ENCODE results near the gene JAM2.
"Not testable (repeated sequence)": the region's sequence is repeated elsewhere in the genome, so short reads cannot be mapped to it uniquely, and the experiment has no call there.

JAM2 gene

GRCh38 chr21:25688275-25689155 lies 49.5 kb downstream of the JAM2 start:
- DNase-seq (ENCODE audit: low read depth) = no peak
- in situ Hi-C loops (cut with HindIII; ENCODE audit: low sequenced_read_pairs) = no loop called here
- TF ChIP-seq CTCF (IDR thresholded peaks at IDR 0.05; ENCODE audit: low read depth, low read length, missing control alignments) = no peak
- H3K4me3 ChIP-seq (ENCODE audit: low read depth, low read length) = no peak overlapping the region

- TF ChIP-seq CTCF (IDR thresholded peaks at IDR 0.05; ENCODE audit: low read depth, low read length, missing control alignments) = no peak
- no peak for DNase-seq (ENCODE audit: low read depth)
- in situ Hi-C loops (cut with HindIII; ENCODE audit: low sequenced_read_pairs) = no loop called here
- H3K4me3 ChIP-seq (ENCODE audit: low read depth, low read length) = no peak overlapping the region
Measured at GRCh38 chr21:25689226-25689625, 50.2 kb downstream of the JAM2 start.

- TF ChIP-seq CTCF (IDR thresholded peaks at IDR 0.05; ENCODE audit: low read depth, low read length, missing control alignments) = no peak
- DNase-seq (ENCODE audit: low read depth) = no peak
- H3K4me3 ChIP-seq (ENCODE audit: low read depth, low read length) = no peak overlapping the region
- in situ Hi-C loops (cut with HindIII; ENCODE audit: low sequenced_read_pairs) = no loop called here
Measured at GRCh38 chr21:25691976-25692375, 52.9 kb downstream of the JAM2 start.

GRCh38 chr21:25695461-25695860 lies 56.4 kb downstream of the JAM2 start:
- H3K4me3 ChIP-seq (ENCODE audit: low read depth, low read length); DNase-seq (ENCODE audit: low read depth); in situ Hi-C loops (cut with HindIII; ENCODE audit: low sequenced_read_pairs): not testable (repeated sequence)

- TF ChIP-seq CTCF (IDR thresholded peaks at IDR 0.05; ENCODE audit: low read depth, low read length, missing control alignments) = no peak
- in situ Hi-C loops (cut with HindIII; ENCODE audit: low sequenced_read_pairs) = no loop called here
- DNase-seq (ENCODE audit: low read depth) = no peak
- H3K4me3 ChIP-seq (ENCODE audit: low read depth, low read length) = no peak overlapping the region
Measured at GRCh38 chr21:25700741-25701140, 61.7 kb downstream of the JAM2 start.

- no peak for DNase-seq (ENCODE audit: low read depth)
- no peak for TF ChIP-seq CTCF (IDR thresholded peaks at IDR 0.05; ENCODE audit: low read depth, low read length, missing control alignments)
- in situ Hi-C loops (cut with HindIII; ENCODE audit: low sequenced_read_pairs) = no loop called here
- no peak overlapping the region for H3K4me3 ChIP-seq (ENCODE audit: low read depth, low read length)
Measured at GRCh38 chr21:25701529-25701928, 62.5 kb downstream of the JAM2 start.

- TF ChIP-seq CTCF (IDR thresholded peaks at IDR 0.05; ENCODE audit: low read depth, low read length, missing control alignments) = peak; percentile 74
- H3K4me3 ChIP-seq (ENCODE audit: low read depth, low read length) = no peak overlapping the region
- in situ Hi-C loops (cut with HindIII; ENCODE audit: low sequenced_read_pairs) = no loop called here
- peak; percentile 26 for DNase-seq (ENCODE audit: low read depth)
Measured at GRCh38 chr21:25708467-25709065, 69.5 kb downstream of the JAM2 start.
